B cell (primary cell): ENCODE data around the gene RNF207. TPM values are rescaled to one million over a fixed set of nuclear protein-coding genes. Genes with fewer than 3 reads are reported as not detected.

Source experiments
- ATAC-seq: fragments of 200-7000 bp; cut with Tn5 transposase; one replicate; pipeline ENCODE4 v1.10.0; 2021; ENCODE audit warnings: low read depth, mild to moderate bottlenecking, moderate number of reproducible peaks, moderate library complexity
- CTCF ChIA-PET: fragments of 350-600 bp; sonication (Branson Sonifier 250); formaldehyde crosslinking; loops from one replicate; lab custom pipeline; 2021; ENCODE audit warnings: antibody characterized with exemption, inconsistent platforms; lab: Charles Lee
- POLR2A ChIA-PET: fragments of 350-600 bp; sonication (Branson Sonifier 250); formaldehyde crosslinking; loops from one replicate; lab custom pipeline; 2021; ENCODE audit warnings: antibody characterized with exemption; lab: Charles Lee
- DNase-seq: peaks from one replicate; pipeline ENCODE4 v3.0.0; 2013
- H2AFZ ChIP-seq: 2 replicates; pipeline ENCODE4 v1.6.1; 2012; ENCODE audit warnings: mild to moderate bottlenecking, low read depth, low read length; ENCODE audit not compliant: insufficient read depth, poor library complexity, severe bottlenecking
- H3K27ac ChIP-seq, 2 donors: 1 replicate in 1 of 2; 2 replicates in 1 of 2; pipeline ENCODE4 v1.5.1; 2012 to 2013; ENCODE audit warnings: low read length in 2 of 2, mild to moderate bottlenecking in 2 of 2, moderate library complexity in 1 of 2
- H3K27me3 ChIP-seq, 4 experiments: fragments of 200-600 bp in 1 of 4; sonication (generic) in 1 of 4; replicated peaks in 1 of 4; 1 replicate in 2 of 4; 2 replicates in 2 of 4; pipeline versions ENCODE4 v1.6.1 to v1.7.0; 2013 to 2016; ENCODE audit warnings: low read length in 3 of 4, mild to moderate bottlenecking in 2 of 4, mixed read lengths in 1 of 4, moderate library complexity in 1 of 4; ENCODE audit not compliant: insufficient read depth in 4 of 4, control insufficient read depth in 3 of 4; ENCODE audit errors: control extremely low read depth in 1 of 4
- H3K36me3 ChIP-seq, 2 experiments: replicated peaks in 1 of 2; 1 replicate in 1 of 2; 2 replicates in 1 of 2; pipeline versions ENCODE4 v1.6.1 to v1.7.1; 2013; ENCODE audit warnings: low read length in 1 of 2; ENCODE audit not compliant: insufficient read depth in 2 of 2, control insufficient read depth in 1 of 2; ENCODE audit errors: control extremely low read depth in 1 of 2, extremely low read depth in 1 of 2
- H3K4me1 ChIP-seq, 2 donors: fragments of 200-600 bp in 1 of 2; sonication (generic) in 1 of 2; 1 replicate in 1 of 2; 2 replicates in 1 of 2; pipeline versions ENCODE4 v1.5.1 to v1.6.1; 2013 to 2017; ENCODE audit warnings: low read length in 2 of 2; ENCODE audit not compliant: control insufficient read depth in 2 of 2, insufficient read depth in 2 of 2
- H3K4me2 ChIP-seq: replicated peaks from 2 replicates; pipeline ENCODE3; 2012; ENCODE audit warnings: mild to moderate bottlenecking, low read depth, low read length; ENCODE audit not compliant: poor library complexity, severe bottlenecking
- H3K4me3 ChIP-seq, 5 experiments: fragments of 200-600 bp in 1 of 5; sonication (generic) in 1 of 5; 1 replicate in 3 of 5; 2 replicates in 2 of 5; pipeline versions ENCODE4 v1.5.1 to v1.7.0; 2011 to 2016; ENCODE audit warnings: low read length in 4 of 5, mild to moderate bottlenecking in 4 of 5, low read depth in 2 of 5, control low read depth in 1 of 5, moderate library complexity in 1 of 5; ENCODE audit not compliant: insufficient read depth in 1 of 5; ENCODE audit errors: control extremely low read depth in 1 of 5, extremely low read depth in 1 of 5
- H3K79me2 ChIP-seq: fragments of 200-600 bp; sonication (generic); one replicate; pipeline ENCODE4 v1.6.0; 2016; ENCODE audit warnings: low read length; ENCODE audit not compliant: control insufficient read depth, insufficient read depth
- H3K9ac ChIP-seq: fragments of 200-600 bp; sonication (generic); 2 replicates; pipeline ENCODE4 v1.6.1; 2017; ENCODE audit warnings: mild to moderate bottlenecking, low read length, moderate library complexity
- H3K9me3 ChIP-seq, 3 donors: one replicate each; pipeline versions ENCODE4 v1.6.1 to v1.7.1; 2013; ENCODE audit warnings: low read length in 2 of 3; ENCODE audit not compliant: control insufficient read depth in 2 of 3, insufficient read depth in 1 of 3; ENCODE audit errors: control extremely low read depth in 1 of 3
- H4K20me1 ChIP-seq: 2 replicates; pipeline ENCODE4 v1.6.0; 2012; ENCODE audit warnings: mild to moderate bottlenecking, low read length; ENCODE audit not compliant: insufficient read depth, control insufficient read depth, poor library complexity, severe bottlenecking
- H3K27ac Mint-ChIP-seq: one replicate; pipeline ENCODE4 v1.8.0; 2021; ENCODE audit warnings: mixed read lengths
- H3K27me3 Mint-ChIP-seq: one replicate; pipeline ENCODE4 v1.8.0; 2021; ENCODE audit warnings: mixed read lengths
- H3K4me1 Mint-ChIP-seq: one replicate; pipeline ENCODE4 v1.8.0; 2021; ENCODE audit warnings: mixed read lengths
- H3K4me3 Mint-ChIP-seq: one replicate; pipeline ENCODE4 v1.8.0; 2021; ENCODE audit warnings: mixed read lengths
- H3K9me3 Mint-ChIP-seq: one replicate; pipeline ENCODE4 v1.8.0; 2022; ENCODE audit warnings: mixed read lengths; ENCODE audit not compliant: insufficient read depth
- EZH2 ChIP-seq: IDR thresholded peaks from 2 replicates; pipeline ENCODE4 v1.6.1; 2012; ENCODE audit warnings: borderline replicate concordance, low read depth, mild to moderate bottlenecking, moderate library complexity, low read length; ENCODE audit not compliant: insufficient read depth, poor library complexity, severe bottlenecking
- WGBS: methylation state at CpG from one replicate; pipeline ENCODE4 v1.1.5; 2013; ENCODE audit warnings: missing lambda C conversion rate; ENCODE audit not compliant: insufficient coverage; 5-methylcytosine and 5-hydroxymethylcytosine counted together
- intact Hi-C: fragments of 100-400 bp; cut with micrococcal nuclease; formaldehyde crosslinking; loops from one replicate; pipeline ENCODE4 v1.10.0; 2022
- polyA plus RNA-seq: library from polyadenylated mRNA; depleted of rRNA; stranded (reverse); fragments of >200 nt; gene quantifications from 2 replicates; pipeline ENCODE4 v1.2.3, GENCODE V29; 2012
- total RNA-seq, 2 donors: library from RNA; stranded (reverse); fragments of 120-200 nt in 1 of 2; gene quantifications; 1 replicate in 1 of 2; 2 replicates in 1 of 2; pipeline versions ENCODE4 v1.2.3 to v1.2.4, GENCODE V29; 2013 to 2022
- TF ChIP-seq, protein P1 (sequence below): fragments of 200-600 bp; IDR thresholded peaks from one replicate; pipeline ENCODE4 v1.8.0; 2022; ENCODE audit warnings: antibody characterized with exemption, mild to moderate bottlenecking

The RNF207 gene
- total and polyA plus RNA-seq, 2 donors (not counting 1 experiment from before 2014, with no cell fraction given) = 1.5 to 6.8 TPM

- Histone ChIP-seq H3K4me1 (peaks cover 15 to 18% of the 10 kb centered on the region in 2 donors), H3K27ac (no peak overlapping the region), H3K27me3 (peaks cover 0 to 20% (median 8%) of the 10 kb centered on the region in 4 experiments), H2AFZ (no peak overlapping the region), H3K9ac (no peak overlapping the region), H3K9me3 (no peaks in the 10 kb centered on the region), H3K4me2 (no peak overlapping the region), H3K4me3 (no peak overlapping the region), H3K79me2 (no peaks in the 10 kb centered on the region), H4K20me1 (peaks cover 24% of the 10 kb centered on the region), H3K36me3 (peaks cover 5 to 28% of the 10 kb centered on the region in 2 experiments)
- intact Hi-C loops = no loop called here
- no peak for DNase-seq
- ChIA-PET CTCF (no interaction called here), POLR2A (no interaction called here)
- 65% methylated on average over 6 of the region's 6 CpGs for WGBS
- Mint-ChIP-seq H3K27me3 (peaks cover 20% of the 10 kb centered on the region), H3K4me1 (peaks cover 19% of the 10 kb centered on the region), H3K4me3 (no peak overlapping the region), H3K9me3 (no peaks in the 10 kb centered on the region), H3K27ac (no peak overlapping the region)
- TF ChIP-seq EZH2 = no peak
- TF ChIP-seq, protein P1, sequence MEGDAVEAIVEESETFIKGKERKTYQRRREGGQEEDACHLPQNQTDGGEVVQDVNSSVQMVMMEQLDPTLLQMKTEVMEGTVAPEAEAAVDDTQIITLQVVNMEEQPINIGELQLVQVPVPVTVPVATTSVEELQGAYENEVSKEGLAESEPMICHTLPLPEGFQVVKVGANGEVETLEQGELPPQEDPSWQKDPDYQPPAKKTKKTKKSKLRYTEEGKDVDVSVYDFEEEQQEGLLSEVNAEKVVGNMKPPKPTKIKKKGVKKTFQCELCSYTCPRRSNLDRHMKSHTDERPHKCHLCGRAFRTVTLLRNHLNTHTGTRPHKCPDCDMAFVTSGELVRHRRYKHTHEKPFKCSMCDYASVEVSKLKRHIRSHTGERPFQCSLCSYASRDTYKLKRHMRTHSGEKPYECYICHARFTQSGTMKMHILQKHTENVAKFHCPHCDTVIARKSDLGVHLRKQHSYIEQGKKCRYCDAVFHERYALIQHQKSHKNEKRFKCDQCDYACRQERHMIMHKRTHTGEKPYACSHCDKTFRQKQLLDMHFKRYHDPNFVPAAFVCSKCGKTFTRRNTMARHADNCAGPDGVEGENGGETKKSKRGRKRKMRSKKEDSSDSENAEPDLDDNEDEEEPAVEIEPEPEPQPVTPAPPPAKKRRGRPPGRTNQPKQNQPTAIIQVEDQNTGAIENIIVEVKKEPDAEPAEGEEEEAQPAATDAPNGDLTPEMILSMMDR = no peak
- ATAC-seq = no peak
Observed at GRCh38 chr1:6183520-6183989, 22.4 kb upstream of the RNF207 start.

DNA sequence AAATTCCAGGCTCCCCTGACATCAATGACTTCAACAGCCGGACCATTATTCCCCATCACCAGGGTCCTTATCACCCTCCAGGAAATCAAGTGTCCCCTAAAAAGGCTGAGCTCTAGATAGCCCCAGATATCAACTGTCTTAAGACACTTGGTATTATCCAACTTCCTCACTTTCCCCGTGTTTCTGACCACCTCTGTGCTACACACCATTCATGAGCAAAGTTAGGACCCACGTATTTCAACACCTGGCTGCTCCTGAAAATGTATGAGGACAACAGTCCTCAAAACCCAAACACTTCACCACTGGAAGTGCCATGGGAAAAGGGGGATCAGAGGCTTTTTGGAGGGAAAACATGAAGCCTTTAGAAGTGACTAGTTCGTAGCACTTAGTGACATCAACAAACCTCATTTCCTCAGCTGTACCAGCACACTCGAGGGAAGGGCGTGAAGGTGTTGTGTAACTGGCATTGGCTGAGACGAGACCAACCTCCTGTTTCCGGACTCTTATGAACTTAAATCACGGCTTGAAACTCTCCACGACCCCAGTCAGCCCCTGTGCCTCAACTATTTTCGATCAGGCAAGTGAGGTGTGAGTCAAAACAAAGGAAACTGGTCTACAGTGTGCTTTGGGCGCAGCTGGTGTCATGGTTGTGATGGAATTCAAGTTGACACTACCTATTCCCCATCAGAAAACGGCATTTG is 21.7 kb upstream of the RNF207 start:
- H3K9me3 ChIP-seq = no peaks in the 10 kb centered on the region
- peaks cover 31% of the 10 kb centered on the region for H4K20me1 ChIP-seq
- no peak overlapping the region for H3K4me2 ChIP-seq
- ATAC-seq (no peak), DNase-seq (no peak)
- Mint-ChIP-seq H3K9me3 (no peaks in the 10 kb centered on the region), H3K27me3 (peaks cover 15% of the 10 kb centered on the region), H3K4me3 (no peak overlapping the region), H3K4me1 (peaks cover 16% of the 10 kb centered on the region), H3K27ac (no peak overlapping the region)
- no peak overlapping the region for H3K4me3 ChIP-seq
- H3K79me2 ChIP-seq = no peaks in the 10 kb centered on the region
- TF ChIP-seq, protein P1 = no peak
- TF ChIP-seq EZH2 = no peak
- no peak overlapping the region for H3K9ac ChIP-seq
- H3K27ac ChIP-seq = no peak overlapping the region
- intact Hi-C loops = no loop called here
- peaks cover 0 to 14% (median 5%) of the 10 kb centered on the region in 4 experiments for H3K27me3 ChIP-seq
- 85% methylated on average over 4 of the region's 13 CpGs for WGBS
- ChIA-PET CTCF (no interaction called here), POLR2A (no interaction called here)
- peaks cover 5 to 32% of the 10 kb centered on the region in 2 experiments for H3K36me3 ChIP-seq
- H2AFZ ChIP-seq = no peak overlapping the region
- H3K4me1 ChIP-seq = peaks cover 9 to 13% of the 10 kb centered on the region in 2 donors
